Measurements from ENCODE around the gene SERINC1.

SERINC1 gene

GRCh38 chr6:122394016-122394415 lies 77.6 kb downstream of the SERINC1 start:
- in situ Hi-C loops (cut with HindIII; ENCODE audit: low sequenced_read_pairs): no loop called here

DNA sequence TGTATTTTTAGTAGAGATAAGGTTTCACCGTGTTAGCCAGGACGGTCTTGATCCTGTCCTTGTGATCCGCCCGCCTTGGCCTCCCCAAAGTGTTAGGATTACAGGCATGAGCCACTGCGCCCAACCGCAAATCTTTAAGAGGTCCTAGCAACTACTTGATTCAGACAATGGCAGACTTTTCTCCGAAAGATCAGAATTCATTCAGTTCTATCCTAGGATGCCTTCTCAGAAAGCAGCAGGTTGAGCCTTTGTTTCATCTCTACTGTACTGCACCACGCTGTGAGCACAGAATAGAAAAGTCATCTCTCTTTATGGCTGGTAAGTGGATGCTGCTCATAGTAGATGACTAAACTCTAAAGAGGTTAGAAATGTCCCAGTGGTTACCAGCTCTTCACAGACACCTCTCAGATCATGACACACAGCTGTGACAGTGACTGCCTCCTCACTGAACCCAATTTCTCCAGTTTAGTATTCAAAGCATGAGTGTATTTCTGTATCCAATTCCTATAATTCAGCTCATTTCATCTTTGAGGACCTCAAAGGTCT lies 78.2 kb downstream of the SERINC1 start:
- in situ Hi-C loops (cut with HindIII; ENCODE audit: low sequenced_read_pairs): no loop called here
